ENCODE measurements around the gene DAPK3. TPM values are rescaled to one million over a fixed set of nuclear protein-coding genes. Genes with fewer than 3 reads are reported as not detected.

Gene DAPK3
- total RNA-seq, 1 experiment from 2014 or later = 148 TPM

- DNase-seq (ENCODE audit: low read depth) = no peak
Measured at GRCh38 chr19:3919793-3920192, 51.1 kb downstream of the DAPK3 start.

GRCh38 chr19:3916033-3916432, 54.9 kb downstream of the DAPK3 start:
- no peak for DNase-seq (ENCODE audit: low read depth)

- no peak for DNase-seq (ENCODE audit: low read depth)
Measured at GRCh38 chr19:3914199-3914598, 56.7 kb downstream of the DAPK3 start.

GRCh38 chr19:3910105-3910504, 60.8 kb downstream of the DAPK3 start:
- no peak for DNase-seq (ENCODE audit: low read depth)

Other genes with a start within 250 kb of the DAPK3 start
- gene APBA3, start 209.4 kb downstream of the DAPK3 start, total RNA-seq (2014; rRNA removed; shearing (Covaris generic)) = 13.7 and 15.0 TPM in 2 replicates
- 48.6 and 81.6 TPM in 2 replicates for gene MRPL54, start 208.4 kb downstream of the DAPK3 start, total RNA-seq (2014; rRNA removed; shearing (Covaris generic))
- gene RAX2, start 198.9 kb downstream of the DAPK3 start, total RNA-seq (2014; rRNA removed; shearing (Covaris generic)) = not detected in 2 replicates
- not detected in 2 replicates for gene MATK, start 184.7 kb downstream of the DAPK3 start, total RNA-seq (2014; rRNA removed; shearing (Covaris generic))
- not detected in 2 replicates for gene ZFR2, start 102.1 kb downstream of the DAPK3 start, total RNA-seq (2014; rRNA removed; shearing (Covaris generic))
- gene ATCAY, start 90.4 kb downstream of the DAPK3 start, total RNA-seq (2014; rRNA removed; shearing (Covaris generic)) = 0.12 TPM in 1 of 2 replicates, not detected in the other
- not detected in 2 replicates for gene NMRK2, start 38.0 kb downstream of the DAPK3 start, total RNA-seq (2014; rRNA removed; shearing (Covaris generic))
- gene EEF2, start 14.4 kb upstream of the DAPK3 start, total RNA-seq (2014; rRNA removed; shearing (Covaris generic)) = 667 and 964 TPM in 2 replicates
- 16.2 and 19.5 TPM in 2 replicates for gene PIAS4, start 36.6 kb upstream of the DAPK3 start, total RNA-seq (2014; rRNA removed; shearing (Covaris generic))
- 6.1 and 17.7 TPM in 2 replicates for gene ZBTB7A, start 95.8 kb upstream of the DAPK3 start, total RNA-seq (2014; rRNA removed; shearing (Covaris generic))
- gene MAP2K2, start 153.0 kb upstream of the DAPK3 start, total RNA-seq (2014; rRNA removed; shearing (Covaris generic)) = 115 and 162 TPM in 2 replicates
- gene CREB3L3, start 182.5 kb upstream of the DAPK3 start, total RNA-seq (2014; rRNA removed; shearing (Covaris generic)) = 0.39 TPM in 1 of 2 replicates, not detected in the other
- 9.4 and 21.9 TPM in 2 replicates for gene SIRT6, start 211.5 kb upstream of the DAPK3 start, total RNA-seq (2014; rRNA removed; shearing (Covaris generic))
- gene ANKRD24, start 211.6 kb upstream of the DAPK3 start, total RNA-seq (2014; rRNA removed; shearing (Covaris generic)) = 0.12 and 0.20 TPM in 2 replicates